Measurements from ENCODE around the gene RCAN3.
"Not testable (repeated sequence)": the region's sequence is repeated elsewhere in the genome, so short reads cannot be mapped to it uniquely, and the experiment has no call there.

Gene RCAN3

GRCh38 chr1:24548070-24548469, 45.4 kb downstream of the RCAN3 start:
- Histone ChIP-seq H3K36me3 (ENCODE audit: control insufficient read depth, insufficient read depth, low read length) (no peaks in the 10 kb centered on the region), H3K27ac (ENCODE audit: insufficient read depth, low read depth, low read length, poor library complexity, severe bottlenecking) (no peak overlapping the region), H3K9me3 (ENCODE audit: control insufficient read depth, low read length) (no peaks in the 10 kb centered on the region), H3K4me3 (ENCODE audit: insufficient read depth, low read depth, low read length) (no peak overlapping the region), H3K4me1 (ENCODE audit: control insufficient read depth, insufficient read depth, low read length) (no peaks in the 10 kb centered on the region), H3K27me3 (ENCODE audit: control insufficient read depth, insufficient read depth, low read length, poor library complexity, severe bottlenecking) (no peaks in the 10 kb centered on the region)
- 100% methylated on average over 3 of the region's 3 CpGs; no CpG with 5 or more reads in 1 of the 2 experiments for WGBS, 2 experiments

- not testable (repeated sequence) for H3K9me3 ChIP-seq (ENCODE audit: control insufficient read depth, low read length); H3K27me3 ChIP-seq (ENCODE audit: control insufficient read depth, insufficient read depth, low read length, poor library complexity, severe bottlenecking); H3K27ac ChIP-seq (ENCODE audit: insufficient read depth, low read depth, low read length, poor library complexity, severe bottlenecking); H3K4me3 ChIP-seq (ENCODE audit: insufficient read depth, low read depth, low read length); H3K36me3 ChIP-seq (ENCODE audit: control insufficient read depth, insufficient read depth, low read length); H3K4me1 ChIP-seq (ENCODE audit: control insufficient read depth, insufficient read depth, low read length)
- 89 to 92% methylated on average over 5 of the region's 5 CpGs for WGBS, 2 experiments
Observed at GRCh38 chr1:24549210-24549609, 46.6 kb downstream of the RCAN3 start.

GRCh38 chr1:24551290-24551959, 48.8 kb downstream of the RCAN3 start:
- Histone ChIP-seq H3K27ac (ENCODE audit: insufficient read depth, low read depth, low read length, poor library complexity, severe bottlenecking) (no peak overlapping the region), H3K27me3 (ENCODE audit: control insufficient read depth, insufficient read depth, low read length, poor library complexity, severe bottlenecking) (peaks cover 23% of the 10 kb centered on the region), H3K4me3 (ENCODE audit: insufficient read depth, low read depth, low read length) (no peak overlapping the region), H3K9me3 (ENCODE audit: control insufficient read depth, low read length) (no peaks in the 10 kb centered on the region), H3K36me3 (ENCODE audit: control insufficient read depth, insufficient read depth, low read length) (no peaks in the 10 kb centered on the region), H3K4me1 (ENCODE audit: control insufficient read depth, insufficient read depth, low read length) (peaks cover 12% of the 10 kb centered on the region)
- WGBS, 2 experiments = 92 to 93% methylated on average over 13 of the region's 13 CpGs

- Histone ChIP-seq H3K9me3 (ENCODE audit: control insufficient read depth, low read length) (no peaks in the 10 kb centered on the region), H3K36me3 (ENCODE audit: control insufficient read depth, insufficient read depth, low read length) (no peaks in the 10 kb centered on the region), H3K4me3 (ENCODE audit: insufficient read depth, low read depth, low read length) (no peak overlapping the region), H3K4me1 (ENCODE audit: control insufficient read depth, insufficient read depth, low read length) (peaks cover 12% of the 10 kb centered on the region), H3K27ac (ENCODE audit: insufficient read depth, low read depth, low read length, poor library complexity, severe bottlenecking) (peak overlapping the region; percentile 36), H3K27me3 (ENCODE audit: control insufficient read depth, insufficient read depth, low read length, poor library complexity, severe bottlenecking) (peaks cover 29% of the 10 kb centered on the region)
- WGBS, 2 experiments = 79 to 81% methylated on average over 10 of the region's 10 CpGs
Observed at GRCh38 chr1:24551960-24552571, 49.4 kb downstream of the RCAN3 start.

- WGBS, 2 experiments = 87 to 91% methylated on average over 3 of the region's 3 CpGs
- H3K27ac ChIP-seq (ENCODE audit: insufficient read depth, low read depth, low read length, poor library complexity, severe bottlenecking) = no peak overlapping the region
- no peak overlapping the region for H3K4me3 ChIP-seq (ENCODE audit: insufficient read depth, low read depth, low read length)
Observed at GRCh38 chr1:24553931-24554330, 51.3 kb downstream of the RCAN3 start.

GRCh38 chr1:24554714-24555113, 52.1 kb downstream of the RCAN3 start:
- Histone ChIP-seq H3K36me3 (ENCODE audit: control insufficient read depth, insufficient read depth, low read length) (no peaks in the 10 kb centered on the region), H3K4me1 (ENCODE audit: control insufficient read depth, insufficient read depth, low read length) (peaks cover 12% of the 10 kb centered on the region), H3K27ac (ENCODE audit: insufficient read depth, low read depth, low read length, poor library complexity, severe bottlenecking) (no peak overlapping the region), H3K27me3 (ENCODE audit: control insufficient read depth, insufficient read depth, low read length, poor library complexity, severe bottlenecking) (peaks cover 44% of the 10 kb centered on the region), H3K4me3 (ENCODE audit: insufficient read depth, low read depth, low read length) (no peak overlapping the region), H3K9me3 (ENCODE audit: control insufficient read depth, low read length) (no peaks in the 10 kb centered on the region)
- 93 to 94% methylated on average over 4 of the region's 4 CpGs for WGBS, 2 experiments

More at GRCh38 chr1:24553931-24554330, 51.3 kb downstream of the RCAN3 start:
- no peaks in the 10 kb centered on the region for H3K36me3 ChIP-seq (ENCODE audit: control insufficient read depth, insufficient read depth, low read length)
- H3K27me3 ChIP-seq (ENCODE audit: control insufficient read depth, insufficient read depth, low read length, poor library complexity, severe bottlenecking) = peaks cover 44% of the 10 kb centered on the region
- peaks cover 12% of the 10 kb centered on the region for H3K4me1 ChIP-seq (ENCODE audit: control insufficient read depth, insufficient read depth, low read length)
- no peaks in the 10 kb centered on the region for H3K9me3 ChIP-seq (ENCODE audit: control insufficient read depth, low read length)

GRCh38 chr1:24555591-24556413, 53.2 kb downstream of the RCAN3 start, which contains the start of gene NCMAP:
NCMAP (plus strand) TSS chr1:24556087; CDS start chr1:24595431, 39,344 bp downstream.
- no peaks in the 10 kb centered on the region for H3K36me3 ChIP-seq (ENCODE audit: control insufficient read depth, insufficient read depth, low read length)
- H3K27me3 ChIP-seq (ENCODE audit: control insufficient read depth, insufficient read depth, low read length, poor library complexity, severe bottlenecking) = peaks cover 44% of the 10 kb centered on the region
- 2 to 3% methylated on average over 61 of the region's 61 CpGs for WGBS, 2 experiments
- H3K4me1 ChIP-seq (ENCODE audit: control insufficient read depth, insufficient read depth, low read length) = peaks cover 12% of the 10 kb centered on the region
- H3K9me3 ChIP-seq (ENCODE audit: control insufficient read depth, low read length) = no peaks in the 10 kb centered on the region
- peak within 1 kb of the TSS; percentile 23 for H3K4me3 ChIP-seq (ENCODE audit: insufficient read depth, low read depth, low read length)
- H3K27ac ChIP-seq (ENCODE audit: insufficient read depth, low read depth, low read length, poor library complexity, severe bottlenecking) = no peak within 1 kb of the TSS

GRCh38 chr1:24556414-24556795, 53.8 kb downstream of the RCAN3 start:
- H3K36me3 ChIP-seq (ENCODE audit: control insufficient read depth, insufficient read depth, low read length) = no peaks in the 10 kb centered on the region
- H3K4me3 ChIP-seq (ENCODE audit: insufficient read depth, low read depth, low read length) = peak overlapping the region; percentile 23
- peaks cover 12% of the 10 kb centered on the region for H3K4me1 ChIP-seq (ENCODE audit: control insufficient read depth, insufficient read depth, low read length)
- no peaks in the 10 kb centered on the region for H3K9me3 ChIP-seq (ENCODE audit: control insufficient read depth, low read length)
- peaks cover 44% of the 10 kb centered on the region for H3K27me3 ChIP-seq (ENCODE audit: control insufficient read depth, insufficient read depth, low read length, poor library complexity, severe bottlenecking)
- WGBS, 2 experiments = 63 to 66% methylated on average over 19 of the region's 19 CpGs
- H3K27ac ChIP-seq (ENCODE audit: insufficient read depth, low read depth, low read length, poor library complexity, severe bottlenecking) = no peak overlapping the region

- 88 to 95% methylated on average over 6 of the region's 6 CpGs for WGBS, 2 experiments
- H3K27me3 ChIP-seq (ENCODE audit: control insufficient read depth, insufficient read depth, low read length, poor library complexity, severe bottlenecking) = peaks cover 44% of the 10 kb centered on the region
- no peaks in the 10 kb centered on the region for H3K9me3 ChIP-seq (ENCODE audit: control insufficient read depth, low read length)
- H3K36me3 ChIP-seq (ENCODE audit: control insufficient read depth, insufficient read depth, low read length) = no peaks in the 10 kb centered on the region
- peaks cover 12% of the 10 kb centered on the region for H3K4me1 ChIP-seq (ENCODE audit: control insufficient read depth, insufficient read depth, low read length)
- H3K4me3 ChIP-seq (ENCODE audit: insufficient read depth, low read depth, low read length) = no peak overlapping the region
- H3K27ac ChIP-seq (ENCODE audit: insufficient read depth, low read depth, low read length, poor library complexity, severe bottlenecking) = no peak overlapping the region
Observed at GRCh38 chr1:24557220-24557619, 54.6 kb downstream of the RCAN3 start.

- Histone ChIP-seq H3K36me3 (ENCODE audit: control insufficient read depth, insufficient read depth, low read length) (no peaks in the 10 kb centered on the region), H3K4me3 (ENCODE audit: insufficient read depth, low read depth, low read length) (no peak overlapping the region), H3K27ac (ENCODE audit: insufficient read depth, low read depth, low read length, poor library complexity, severe bottlenecking) (no peak overlapping the region), H3K27me3 (ENCODE audit: control insufficient read depth, insufficient read depth, low read length, poor library complexity, severe bottlenecking) (peaks cover 44% of the 10 kb centered on the region), H3K4me1 (ENCODE audit: control insufficient read depth, insufficient read depth, low read length) (peaks cover 12% of the 10 kb centered on the region), H3K9me3 (ENCODE audit: control insufficient read depth, low read length) (no peaks in the 10 kb centered on the region)
- 91 to 92% methylated on average over 9 of the region's 9 CpGs for WGBS, 2 experiments
Observed at GRCh38 chr1:24557711-24558131, 55.1 kb downstream of the RCAN3 start.
